Mesothelial cell of epicardium (in vitro differentiated cells): ENCODE measurements around the gene PHF23. TPM values are rescaled to one million over a fixed set of nuclear protein-coding genes. Genes with fewer than 3 reads are reported as not detected.

Experiments
- DNase-seq, 2 experiments: peaks; one replicate each; pipeline ENCODE4 v3.0.0; 2021; ENCODE audit warnings: low spot score in 2 of 2; ENCODE audit not compliant: unreplicated experiment in 2 of 2
- H3K27ac Mint-ChIP-seq: 2 replicates; pipeline ENCODE4 v1.8.0; 2021; ENCODE audit warnings: mixed read lengths
- H3K27me3 Mint-ChIP-seq: 2 replicates; pipeline ENCODE4 v1.8.0; 2021; ENCODE audit warnings: low read depth, mixed read lengths
- H3K36me3 Mint-ChIP-seq: 2 replicates; pipeline ENCODE4 v1.8.0; 2021; ENCODE audit warnings: mixed read lengths
- H3K4me1 Mint-ChIP-seq: 2 replicates; pipeline ENCODE4 v1.8.0; 2021; ENCODE audit warnings: mixed read lengths
- H3K4me3 Mint-ChIP-seq: 2 replicates; pipeline ENCODE4 v1.8.0; 2021; ENCODE audit warnings: mild to moderate bottlenecking, moderate library complexity, mixed read lengths
- H3K9me3 Mint-ChIP-seq: 2 replicates; pipeline ENCODE4 v1.8.0; 2021; ENCODE audit warnings: mixed read lengths
- total RNA-seq: library from RNA; stranded (reverse); gene quantifications from 3 replicates; pipeline ENCODE4 v1.2.1, GENCODE V29; 2021
- TF ChIP-seq, protein P1 (sequence below): fragments of 200-600 bp; sonication (generic); IDR thresholded peaks from one replicate; pipeline ENCODE4 v1.5.0; 2021; ENCODE audit warnings: antibody characterized with exemption; ENCODE audit not compliant: unreplicated experiment

Gene PHF23
- total RNA-seq, 1 donor from 2014 or later = 57.1 TPM

DNA sequence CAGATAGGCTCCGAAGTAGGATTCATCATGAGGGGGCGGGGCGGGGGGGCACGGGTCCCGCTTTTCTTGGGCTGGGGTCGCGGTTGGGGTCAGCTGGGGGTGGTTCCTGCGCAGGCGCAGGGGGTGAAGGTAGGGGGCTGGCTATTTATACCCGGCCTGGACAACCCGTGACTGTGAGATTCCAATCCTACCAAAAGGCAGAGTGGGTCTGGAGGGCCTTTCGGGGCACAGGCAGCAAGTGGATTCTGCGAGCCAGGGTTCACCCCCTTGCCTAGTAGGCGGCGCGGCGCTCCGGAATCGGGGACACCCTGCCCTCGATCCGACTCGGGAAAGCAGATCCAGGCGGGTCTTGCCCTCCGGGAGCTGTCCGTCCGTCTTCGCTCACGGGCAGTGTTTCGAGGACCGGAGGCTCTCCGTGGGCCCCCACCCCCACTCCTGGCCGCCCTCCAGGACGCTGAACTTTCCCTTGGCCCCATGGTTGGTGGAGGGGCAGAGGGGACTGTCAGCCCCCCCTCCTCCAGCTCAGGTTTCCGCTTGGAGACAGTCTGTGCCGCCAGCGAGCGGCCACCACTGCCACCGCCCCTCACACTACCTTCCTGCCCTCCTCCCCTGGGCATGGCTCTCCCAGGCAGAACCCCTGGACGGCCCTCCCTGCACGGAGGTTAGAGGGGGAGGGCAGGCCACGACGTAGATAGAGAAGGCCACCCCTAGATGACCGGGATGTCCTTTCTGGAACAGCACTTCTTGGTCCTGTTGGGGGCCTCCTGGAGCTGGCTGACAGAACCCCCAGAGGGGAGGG lies 42.9 kb upstream of the PHF23 start:
- H3K4me3 Mint-ChIP-seq = peak overlapping the region; percentile 73
- H3K9me3 Mint-ChIP-seq = no peaks in the 10 kb centered on the region
- DNase-seq = no peak
- TF ChIP-seq, protein P1, sequence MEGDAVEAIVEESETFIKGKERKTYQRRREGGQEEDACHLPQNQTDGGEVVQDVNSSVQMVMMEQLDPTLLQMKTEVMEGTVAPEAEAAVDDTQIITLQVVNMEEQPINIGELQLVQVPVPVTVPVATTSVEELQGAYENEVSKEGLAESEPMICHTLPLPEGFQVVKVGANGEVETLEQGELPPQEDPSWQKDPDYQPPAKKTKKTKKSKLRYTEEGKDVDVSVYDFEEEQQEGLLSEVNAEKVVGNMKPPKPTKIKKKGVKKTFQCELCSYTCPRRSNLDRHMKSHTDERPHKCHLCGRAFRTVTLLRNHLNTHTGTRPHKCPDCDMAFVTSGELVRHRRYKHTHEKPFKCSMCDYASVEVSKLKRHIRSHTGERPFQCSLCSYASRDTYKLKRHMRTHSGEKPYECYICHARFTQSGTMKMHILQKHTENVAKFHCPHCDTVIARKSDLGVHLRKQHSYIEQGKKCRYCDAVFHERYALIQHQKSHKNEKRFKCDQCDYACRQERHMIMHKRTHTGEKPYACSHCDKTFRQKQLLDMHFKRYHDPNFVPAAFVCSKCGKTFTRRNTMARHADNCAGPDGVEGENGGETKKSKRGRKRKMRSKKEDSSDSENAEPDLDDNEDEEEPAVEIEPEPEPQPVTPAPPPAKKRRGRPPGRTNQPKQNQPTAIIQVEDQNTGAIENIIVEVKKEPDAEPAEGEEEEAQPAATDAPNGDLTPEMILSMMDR = no peak
- H3K4me1 Mint-ChIP-seq = peaks cover 15% of the 10 kb centered on the region
- no peak overlapping the region for H3K27ac Mint-ChIP-seq
- H3K27me3 Mint-ChIP-seq = peaks cover 28% of the 10 kb centered on the region
- no peaks in the 10 kb centered on the region for H3K36me3 Mint-ChIP-seq

DNA sequence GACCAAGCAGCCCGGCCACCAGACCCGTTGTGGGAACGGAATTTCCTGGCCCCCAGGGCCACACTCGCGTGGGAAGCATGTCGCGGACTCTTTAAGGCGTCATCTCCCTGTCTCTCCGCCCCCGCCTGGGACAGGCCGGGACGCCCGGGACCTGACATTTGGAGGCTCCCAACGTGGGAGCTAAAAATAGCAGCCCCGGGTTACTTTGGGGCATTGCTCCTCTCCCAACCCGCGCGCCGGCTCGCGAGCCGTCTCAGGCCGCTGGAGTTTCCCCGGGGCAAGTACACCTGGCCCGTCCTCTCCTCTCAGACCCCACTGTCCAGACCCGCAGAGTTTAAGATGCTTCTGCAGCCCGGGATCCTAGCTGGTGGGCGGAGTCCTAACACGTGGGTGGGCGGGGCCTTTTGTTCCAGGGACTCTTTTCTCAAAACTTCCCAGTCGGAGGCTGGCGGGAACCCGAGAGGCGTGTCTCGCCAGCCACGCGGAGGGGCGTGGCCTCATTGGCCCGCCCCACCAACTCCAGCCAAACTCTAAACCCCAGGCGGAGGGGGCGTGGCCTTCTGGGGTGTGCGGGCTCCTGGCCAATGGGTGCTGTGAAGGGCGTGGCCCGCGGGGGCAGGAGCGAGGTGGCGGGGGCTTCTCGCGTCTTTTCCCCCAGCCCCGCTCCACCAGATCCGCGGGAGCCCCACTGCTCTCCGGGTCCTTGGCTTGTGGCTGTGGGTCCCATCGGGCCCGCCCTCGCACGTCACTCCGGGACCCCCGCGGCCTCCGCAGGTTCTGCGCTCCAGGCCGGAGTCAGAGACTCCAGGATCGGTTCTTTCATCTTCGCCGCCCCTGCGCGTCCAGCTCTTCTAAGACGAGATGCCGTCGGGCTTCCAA lies 42.1 kb upstream of the PHF23 start, which contains the start of gene SLC2A4:
Gene SLC2A4, plus strand, starts transcription at position 645 of the 879 bp plus-strand sequence. Its CDS starts 217 bp downstream, at position 862.
- no peaks in the 10 kb centered on the region for H3K36me3 Mint-ChIP-seq
- peaks cover 25% of the 10 kb centered on the region for H3K27me3 Mint-ChIP-seq
- TF ChIP-seq, protein P1 = no peak
- H3K9me3 Mint-ChIP-seq = no peaks in the 10 kb centered on the region
- peak; percentile 90 to 95 for DNase-seq
- H3K27ac Mint-ChIP-seq = peak within 1 kb of the TSS; percentile 75
- H3K4me3 Mint-ChIP-seq = peak within 1 kb of the TSS; percentile 73
- peaks cover 15% of the 10 kb centered on the region for H3K4me1 Mint-ChIP-seq

DNA sequence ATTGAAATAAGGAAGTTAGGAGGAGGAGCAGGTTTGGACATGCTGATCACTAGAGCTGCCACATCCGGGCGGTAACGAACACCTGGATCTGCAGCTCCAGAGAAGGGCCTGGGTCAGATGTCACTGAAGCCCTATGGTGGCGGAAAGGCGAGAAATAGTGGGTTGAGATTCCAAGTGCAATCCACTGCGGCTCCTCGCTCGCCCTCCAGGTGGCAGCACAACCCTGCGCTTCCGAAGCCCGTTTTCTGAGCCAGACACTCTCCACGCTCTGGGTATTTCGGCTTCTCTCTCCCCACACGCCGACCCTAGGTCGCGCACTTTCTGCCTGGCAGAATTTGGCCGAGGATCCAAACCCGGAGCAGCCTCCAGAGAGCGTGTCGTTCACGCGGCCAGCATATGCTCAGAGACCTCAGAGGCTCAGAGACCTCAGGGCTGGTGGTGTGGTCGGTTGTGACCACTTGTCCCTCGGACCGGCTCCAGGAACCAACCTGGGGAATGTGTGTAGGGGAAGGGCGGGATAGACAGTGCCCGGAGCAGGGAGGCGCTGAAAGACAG lies 41.3 kb upstream of the PHF23 start:
- no peaks in the 10 kb centered on the region for H3K36me3 Mint-ChIP-seq
- no peaks in the 10 kb centered on the region for H3K9me3 Mint-ChIP-seq
- peak; percentile 59 to 82 for DNase-seq
- H3K27ac Mint-ChIP-seq = peak overlapping the region; percentile 73
- H3K27me3 Mint-ChIP-seq = peaks cover 23% of the 10 kb centered on the region
- peak overlapping the region; percentile 73 for H3K4me3 Mint-ChIP-seq
- H3K4me1 Mint-ChIP-seq = peaks cover 15% of the 10 kb centered on the region
- TF ChIP-seq, protein P1 = peak; percentile 76

DNA sequence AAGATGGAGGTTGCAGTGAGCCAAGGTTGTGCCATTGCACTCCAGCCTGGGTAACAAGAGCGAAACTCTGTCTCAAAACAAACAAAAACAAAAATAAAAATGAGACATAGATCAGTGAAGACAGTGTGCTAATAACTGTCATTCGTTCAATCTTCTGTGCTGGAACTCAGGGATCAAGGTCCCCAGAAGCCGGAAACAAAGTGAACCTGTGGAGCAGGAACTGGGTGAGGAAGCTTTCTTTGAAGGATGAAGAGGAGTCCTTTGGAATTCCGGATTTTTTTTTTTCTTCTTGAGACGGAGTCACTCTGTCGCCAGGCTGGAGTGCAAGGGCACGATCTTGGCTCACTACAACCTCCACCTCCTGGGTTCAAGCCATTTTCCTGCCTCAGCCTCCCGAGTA lies 40.2 kb upstream of the PHF23 start:
- Mint-ChIP-seq H3K4me1 (peaks cover 15% of the 10 kb centered on the region), H3K4me3 (no peak overlapping the region), H3K27ac (no peak overlapping the region), H3K27me3 (peaks cover 23% of the 10 kb centered on the region), H3K9me3 (no peaks in the 10 kb centered on the region), H3K36me3 (no peaks in the 10 kb centered on the region)
- TF ChIP-seq, protein P1 = no peak
- no peak for DNase-seq

DNA sequence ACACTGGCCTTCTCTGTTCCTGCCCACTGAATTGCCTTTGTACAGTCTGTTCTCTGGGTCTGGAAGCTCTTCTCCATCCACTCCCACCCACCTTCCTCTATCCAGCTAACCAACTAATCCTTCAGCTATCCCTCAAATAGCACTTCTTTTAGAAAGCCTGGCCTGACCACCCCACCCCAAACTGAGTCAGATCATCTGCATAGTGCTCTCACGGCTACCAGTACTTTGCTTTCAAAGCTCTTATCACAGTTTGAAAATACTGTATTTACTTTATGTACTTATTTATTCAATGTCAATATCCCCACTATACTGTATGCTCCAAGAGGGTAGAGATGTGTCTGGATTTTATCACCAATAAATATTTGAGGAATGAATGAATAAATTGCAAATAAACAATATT lies 27.5 kb upstream of the PHF23 start:
- peaks cover 16% of the 10 kb centered on the region for H3K4me1 Mint-ChIP-seq
- H3K4me3 Mint-ChIP-seq = no peak overlapping the region
- H3K36me3 Mint-ChIP-seq = no peaks in the 10 kb centered on the region
- peaks cover 32% of the 10 kb centered on the region for H3K27me3 Mint-ChIP-seq
- peak overlapping the region; percentile 15 for H3K27ac Mint-ChIP-seq
- no peak for DNase-seq
- TF ChIP-seq, protein P1 = no peak
- H3K9me3 Mint-ChIP-seq = no peaks in the 10 kb centered on the region
